SK-N-SH (cell line): ENCODE data around the gene FAM50B. TPM values are rescaled to one million over a fixed set of nuclear protein-coding genes. Genes with fewer than 3 reads are reported as not detected.

Source experiments
- CTCF ChIA-PET: fragments of 300-600, 350-600 bp; formaldehyde crosslinking; extraction: SDS; loops from one replicate; lab custom pipeline; 2021; lab: Yijun Ruan, JAX
- POLR2A ChIA-PET: fragments of 350-600 bp; sonication (Branson Sonifier 250); formaldehyde crosslinking; extraction: SDS; loops from one replicate; lab custom pipeline; 2020; ENCODE audit warnings: antibody characterized with exemption, inconsistent platforms; lab: Yijun Ruan, JAX
- DNase-seq: peaks from one replicate; pipeline ENCODE4 v3.0.0; 2012
- H2AFZ ChIP-seq: fragments of 200-600 bp; sonication (generic); 2 replicates; pipeline ENCODE4 v1.8.1; 2016; ENCODE audit warnings: antibody characterized with exemption, mild to moderate bottlenecking, low read depth
- H3F3A ChIP-seq: fragments of 200-600 bp; sonication (generic); replicated peaks from 2 replicates; pipeline ENCODE3; 2016; ENCODE audit warnings: antibody characterized with exemption, mild to moderate bottlenecking; ENCODE audit not compliant: insufficient read depth
- H3K27ac ChIP-seq, 2 experiments: fragments of 200-500 bp in 1 of 2; fragments of 200-600 bp in 1 of 2; sonication (Bioruptor generic) in 1 of 2; sonication (generic), shearing (Covaris generic) in 1 of 2; 2 replicates each; pipeline versions ENCODE4 v1.5.1 to v1.6.1; 2014 to 2016; ENCODE audit warnings: low read depth in 2 of 2, inconsistent platforms in 1 of 2, low read length in 1 of 2, mild to moderate bottlenecking in 1 of 2, mixed read lengths in 1 of 2
- H3K27me3 ChIP-seq: fragments of 200-600 bp; sonication (generic), shearing (Covaris generic); 2 replicates; pipeline ENCODE4 v1.6.1; 2016; ENCODE audit warnings: mixed run types; ENCODE audit not compliant: insufficient read depth
- H3K36me3 ChIP-seq, 2 experiments: fragments of 200-500 bp in 1 of 2; fragments of 200-600 bp in 1 of 2; sonication (Bioruptor generic) in 1 of 2; sonication (generic) in 1 of 2; replicated peaks in 1 of 2; 2 replicates each; pipeline versions ENCODE3 to v1.5.1; 2014 to 2016; ENCODE audit warnings: low read length in 1 of 2, mild to moderate bottlenecking in 1 of 2; ENCODE audit not compliant: insufficient read depth in 2 of 2, control insufficient read depth in 1 of 2
- H3K4me1 ChIP-seq, 2 experiments: fragments of 200-500 bp in 1 of 2; fragments of 200-600 bp in 1 of 2; sonication (Bioruptor generic) in 1 of 2; sonication (generic), shearing (Covaris generic) in 1 of 2; 2 replicates each; pipeline versions ENCODE4 v1.5.1 to v1.6.1; 2014 to 2016; ENCODE audit warnings: low read depth in 1 of 2, low read length in 1 of 2, mixed run types in 1 of 2; ENCODE audit not compliant: insufficient read depth in 2 of 2, control insufficient read depth in 1 of 2
- H3K4me2 ChIP-seq: fragments of 200-600 bp; sonication (generic), shearing (Covaris generic); 2 replicates; pipeline ENCODE4 v1.6.1; 2017; ENCODE audit warnings: mixed run types
- H3K4me3 ChIP-seq, 2 experiments: fragments of 200-500 bp in 1 of 2; fragments of 200-600 bp in 1 of 2; sonication (Bioruptor generic) in 1 of 2; sonication (generic), shearing (Covaris generic) in 1 of 2; 2 replicates each; pipeline versions ENCODE4 v1.5.1 to v1.8.1; 2014 to 2016; ENCODE audit warnings: low read depth in 2 of 2, inconsistent platforms in 1 of 2, low read length in 1 of 2, mild to moderate bottlenecking in 1 of 2, mixed read lengths in 1 of 2, moderate library complexity in 1 of 2
- H3K79me2 ChIP-seq: fragments of 200-600 bp; sonication (generic); 2 replicates; pipeline ENCODE4 v1.8.1; 2017; ENCODE audit warnings: mild to moderate bottlenecking; ENCODE audit not compliant: insufficient read depth
- H3K9ac ChIP-seq: fragments of 200-600 bp; sonication (generic); 2 replicates; pipeline ENCODE4 v1.6.1; 2017; ENCODE audit warnings: mixed run types
- H3K9me2 ChIP-seq: fragments of 200-600 bp; sonication (generic); 2 replicates; pipeline ENCODE4 v1.6.1; 2017; ENCODE audit warnings: mixed run types
- H3K9me3 ChIP-seq: fragments of 200-600 bp; sonication (generic); 2 replicates; pipeline ENCODE4 v1.6.1; 2017; ENCODE audit warnings: mixed run types, mild to moderate bottlenecking, moderate library complexity
- H4K20me1 ChIP-seq: fragments of 200-600 bp; sonication (generic); 2 replicates; pipeline ENCODE4 v1.6.1; 2017; ENCODE audit warnings: mild to moderate bottlenecking, mixed run types; ENCODE audit not compliant: insufficient read depth
- EP300 ChIP-seq, 2 experiments: IDR thresholded peaks; 2 replicates each; pipeline versions ENCODE4 v1.4.0 to v1.6.1; 2012; ENCODE audit warnings: borderline replicate concordance in 1 of 2, low read depth in 1 of 2, low read length in 1 of 2
- FOSL2 ChIP-seq: IDR thresholded peaks from 2 replicates; pipeline ENCODE4 v1.4.0; 2012; ENCODE audit warnings: low read depth, mild to moderate bottlenecking, moderate library complexity, borderline replicate concordance
- FOXJ3 ChIP-seq: sonication (generic); formaldehyde crosslinking; IDR thresholded peaks from 2 replicates; pipeline ENCODE4 v1.5.1; 2020; ENCODE audit warnings: mild to moderate bottlenecking, missing genetic modification reagents
- JUND ChIP-seq: IDR thresholded peaks from 2 replicates; pipeline ENCODE4 v1.4.0; 2012
- MAX ChIP-seq: IDR thresholded peaks from 2 replicates; pipeline ENCODE4 v1.4.0; 2012; ENCODE audit warnings: low read depth
- MXI1 ChIP-seq: IDR thresholded peaks from 2 replicates; pipeline ENCODE4 v1.6.1; 2012; ENCODE audit warnings: mild to moderate bottlenecking, low read depth, low read length, improper control_type of control experiment
- NFIC ChIP-seq: IDR thresholded peaks from 2 replicates; pipeline ENCODE4 v1.4.0; 2012; ENCODE audit warnings: borderline replicate concordance
- NRF1 ChIP-seq: IDR thresholded peaks from 2 replicates; pipeline ENCODE4 v1.6.1; 2012; ENCODE audit warnings: low read depth, mild to moderate bottlenecking, low read length
- PBX3 ChIP-seq: IDR thresholded peaks from 2 replicates; pipeline ENCODE4; 2012
- RFX5 ChIP-seq: IDR thresholded peaks from 2 replicates; pipeline ENCODE4 v1.6.1; 2012; ENCODE audit warnings: mild to moderate bottlenecking, improper control_type of control experiment, low read length
- TCF12 ChIP-seq: IDR thresholded peaks from 2 replicates; pipeline ENCODE4 v1.4.0; 2012
- TEAD4 ChIP-seq: IDR thresholded peaks from 2 replicates; pipeline ENCODE4 v1.4.0; 2012; ENCODE audit warnings: mild to moderate bottlenecking, borderline replicate concordance; ENCODE audit not compliant: insufficient read depth
- YY1 ChIP-seq: IDR thresholded peaks from 2 replicates; pipeline ENCODE4 v1.4.0; 2012; ENCODE audit warnings: low read depth, mild to moderate bottlenecking
- ZBTB33 ChIP-seq: IDR thresholded peaks from 2 replicates; pipeline ENCODE4 v1.4.0; 2012; ENCODE audit warnings: low read depth, borderline replicate concordance
- WGBS: methylation state at CpG from one replicate; pipeline ENCODE4 v1.1.6; 2017; ENCODE audit warnings: low lambda C conversion rate; 5-methylcytosine and 5-hydroxymethylcytosine counted together
- polyA plus RNA-seq, 3 experiments: library from polyadenylated mRNA; depleted of rRNA; stranded (reverse); fragments of >200 nt; gene quantifications; 2 replicates each; pipeline ENCODE4 v1.2.3, GENCODE V29; 2012
- TF ChIP-seq, protein P1 (sequence below): IDR thresholded peaks from 2 replicates; pipeline ENCODE4 v1.6.1; 2012; ENCODE audit warnings: mild to moderate bottlenecking, low read depth, low read length, moderate library complexity
- TF ChIP-seq, protein P2 (sequence below): fragments of 150-350 bp; IDR thresholded peaks from 2 replicates; pipeline ENCODE4 v1.6.1; 2016; ENCODE audit warnings: mild to moderate bottlenecking, low read depth, low read length
- TF ChIP-seq, protein P3 (sequence below): fragments of 150-350 bp; IDR thresholded peaks from 2 replicates; pipeline ENCODE4 v1.6.1; 2017; ENCODE audit warnings: antibody characterized with exemption, low read length, low read depth, borderline replicate concordance

FAM50B gene
- polyA plus RNA-seq, 1 of the 3 experiments (the other 2 are of a cell fraction), result 13.8 TPM

GRCh38 chr6:3841711-3842565 lies 7.2 kb upstream of the FAM50B start:
- no peaks in the 10 kb centered on the region for H3K9me2 ChIP-seq
- peak overlapping the region; percentile 55 for H3K9ac ChIP-seq
- H2AFZ ChIP-seq, result peak overlapping the region; percentile 37; the same call in 1 of the 2 replicates
- H3K4me3 ChIP-seq, result no peak overlapping the region
- H3K27me3 ChIP-seq, result no peaks in the 10 kb centered on the region
- H3K27ac ChIP-seq, result peak overlapping the region; percentile 22 to 87; a peak in 3 of 4 replicates
- H3K79me2 ChIP-seq, result no peaks in the 10 kb centered on the region
- H3K4me2 ChIP-seq, result peak overlapping the region; percentile 66
- no peaks in the 10 kb centered on the region for H3K9me3 ChIP-seq
- DNase-seq, result peak; percentile 30
- TF ChIP-seq NFIC, result peak; percentile 72
- no peak for TF ChIP-seq ZBTB33
- peak; percentile 18; the same call in 1 of the 2 replicates for TF ChIP-seq JUND
- TF ChIP-seq RFX5, result no peak
- TF ChIP-seq PBX3, result peak; percentile 40; the same call in 1 of the 2 replicates
- peak in 1 of 2 experiments; percentile 45; a peak in 1 of 4 replicates for TF ChIP-seq EP300 (IDR thresholded peaks at IDR 0.05; ENCODE audit: borderline replicate concordance in 1 of 2, low read depth in 1 of 2, low read length in 1 of 2)
- 0 out of 2 replicates have a peak, but pooled peaks have one; percentile 25 for TF ChIP-seq MAX
- 0 out of 2 replicates have a peak, but pooled peaks have one; percentile 20 for TF ChIP-seq TEAD4
- TF ChIP-seq, protein P1, sequence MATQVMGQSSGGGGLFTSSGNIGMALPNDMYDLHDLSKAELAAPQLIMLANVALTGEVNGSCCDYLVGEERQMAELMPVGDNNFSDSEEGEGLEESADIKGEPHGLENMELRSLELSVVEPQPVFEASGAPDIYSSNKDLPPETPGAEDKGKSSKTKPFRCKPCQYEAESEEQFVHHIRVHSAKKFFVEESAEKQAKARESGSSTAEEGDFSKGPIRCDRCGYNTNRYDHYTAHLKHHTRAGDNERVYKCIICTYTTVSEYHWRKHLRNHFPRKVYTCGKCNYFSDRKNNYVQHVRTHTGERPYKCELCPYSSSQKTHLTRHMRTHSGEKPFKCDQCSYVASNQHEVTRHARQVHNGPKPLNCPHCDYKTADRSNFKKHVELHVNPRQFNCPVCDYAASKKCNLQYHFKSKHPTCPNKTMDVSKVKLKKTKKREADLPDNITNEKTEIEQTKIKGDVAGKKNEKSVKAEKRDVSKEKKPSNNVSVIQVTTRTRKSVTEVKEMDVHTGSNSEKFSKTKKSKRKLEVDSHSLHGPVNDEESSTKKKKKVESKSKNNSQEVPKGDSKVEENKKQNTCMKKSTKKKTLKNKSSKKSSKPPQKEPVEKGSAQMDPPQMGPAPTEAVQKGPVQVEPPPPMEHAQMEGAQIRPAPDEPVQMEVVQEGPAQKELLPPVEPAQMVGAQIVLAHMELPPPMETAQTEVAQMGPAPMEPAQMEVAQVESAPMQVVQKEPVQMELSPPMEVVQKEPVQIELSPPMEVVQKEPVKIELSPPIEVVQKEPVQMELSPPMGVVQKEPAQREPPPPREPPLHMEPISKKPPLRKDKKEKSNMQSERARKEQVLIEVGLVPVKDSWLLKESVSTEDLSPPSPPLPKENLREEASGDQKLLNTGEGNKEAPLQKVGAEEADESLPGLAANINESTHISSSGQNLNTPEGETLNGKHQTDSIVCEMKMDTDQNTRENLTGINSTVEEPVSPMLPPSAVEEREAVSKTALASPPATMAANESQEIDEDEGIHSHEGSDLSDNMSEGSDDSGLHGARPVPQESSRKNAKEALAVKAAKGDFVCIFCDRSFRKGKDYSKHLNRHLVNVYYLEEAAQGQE, result 0 out of 2 replicates have a peak, but pooled peaks have one; percentile 38
- no peak for TF ChIP-seq MXI1
- TF ChIP-seq FOSL2, result peak; percentile 39; the same call in 1 of the 2 replicates
- TF ChIP-seq TCF12, result peak; percentile 55
- TF ChIP-seq NRF1, result no peak
- TF ChIP-seq, protein P2, sequence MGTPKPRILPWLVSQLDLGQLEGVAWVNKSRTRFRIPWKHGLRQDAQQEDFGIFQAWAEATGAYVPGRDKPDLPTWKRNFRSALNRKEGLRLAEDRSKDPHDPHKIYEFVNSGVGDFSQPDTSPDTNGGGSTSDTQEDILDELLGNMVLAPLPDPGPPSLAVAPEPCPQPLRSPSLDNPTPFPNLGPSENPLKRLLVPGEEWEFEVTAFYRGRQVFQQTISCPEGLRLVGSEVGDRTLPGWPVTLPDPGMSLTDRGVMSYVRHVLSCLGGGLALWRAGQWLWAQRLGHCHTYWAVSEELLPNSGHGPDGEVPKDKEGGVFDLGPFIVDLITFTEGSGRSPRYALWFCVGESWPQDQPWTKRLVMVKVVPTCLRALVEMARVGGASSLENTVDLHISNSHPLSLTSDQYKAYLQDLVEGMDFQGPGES, result no peak
- no peak for TF ChIP-seq YY1
- TF ChIP-seq FOXJ3 (CRISPR knock-in tag), result no peak
- TF ChIP-seq, protein P3, sequence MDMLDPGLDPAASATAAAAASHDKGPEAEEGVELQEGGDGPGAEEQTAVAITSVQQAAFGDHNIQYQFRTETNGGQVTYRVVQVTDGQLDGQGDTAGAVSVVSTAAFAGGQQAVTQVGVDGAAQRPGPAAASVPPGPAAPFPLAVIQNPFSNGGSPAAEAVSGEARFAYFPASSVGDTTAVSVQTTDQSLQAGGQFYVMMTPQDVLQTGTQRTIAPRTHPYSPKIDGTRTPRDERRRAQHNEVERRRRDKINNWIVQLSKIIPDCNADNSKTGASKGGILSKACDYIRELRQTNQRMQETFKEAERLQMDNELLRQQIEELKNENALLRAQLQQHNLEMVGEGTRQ, result no peak
- POLR2A ChIA-PET, result no interaction called here
- H4K20me1 ChIP-seq, result no peaks in the 10 kb centered on the region
- CTCF ChIA-PET, result interaction anchor here (0.9 to 1.9 kb wide), 4 partner anchors 7 to 149 kb away, joined by 3 to 13 read pairs (median 4); partner anchors contain the start of gene FAM50B
- H3K36me3 ChIP-seq, result no peaks in the 10 kb centered on the region
- WGBS, result 74% methylated on average over 9 of the region's 9 CpGs
- peaks cover 12 to 42% of the 10 kb centered on the region in 2 experiments for H3K4me1 ChIP-seq
- H3F3A ChIP-seq, result peaks cover 26% of the 10 kb centered on the region
